ENCODE measurements around the gene CEACAM3. TPM values are rescaled to one million over a fixed set of nuclear protein-coding genes. Genes with fewer than 3 reads are reported as not detected.

CEACAM3 gene
- total RNA-seq, 1 experiment from 2014 or later, result not detected

DNA sequence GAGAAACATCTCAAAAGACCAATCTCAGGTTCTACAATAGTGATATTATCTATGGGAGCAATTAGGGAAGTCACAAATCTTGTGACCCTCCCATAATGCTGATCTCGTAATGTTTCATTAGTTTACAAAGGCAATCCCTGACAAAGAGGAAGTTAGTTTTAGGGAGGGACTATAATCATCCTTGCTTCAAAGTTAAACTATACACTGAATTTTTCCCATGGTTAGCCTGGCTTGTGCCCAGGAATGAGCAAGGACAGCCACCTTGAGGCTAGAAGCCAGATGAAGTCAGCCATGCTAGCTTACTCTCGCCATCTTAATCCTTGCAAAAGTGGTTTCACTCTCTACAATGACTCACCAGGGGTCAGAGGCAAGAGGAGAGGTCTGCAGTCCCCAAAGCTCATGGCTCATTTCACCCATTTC, 5.4 kb downstream of the CEACAM3 start:
- no peak overlapping the region for H3K4me3 Mint-ChIP-seq (ENCODE audit: unreplicated experiment)
- H3K9me3 Mint-ChIP-seq (ENCODE audit: unreplicated experiment), result peaks cover 11% of the 10 kb centered on the region
- no peak for DNase-seq
- H3K4me1 ChIP-seq, result peaks cover 15% of the 10 kb centered on the region
- H3K27ac Mint-ChIP-seq (ENCODE audit: unreplicated experiment), result no peak overlapping the region
- H3K36me3 ChIP-seq (ENCODE audit: control insufficient read depth, insufficient read depth, low read length), result no peaks in the 10 kb centered on the region
- peaks cover 5% of the 10 kb centered on the region; the same call in 1 of the 2 replicates for H3K9me3 ChIP-seq
- TF ChIP-seq, protein P1, sequence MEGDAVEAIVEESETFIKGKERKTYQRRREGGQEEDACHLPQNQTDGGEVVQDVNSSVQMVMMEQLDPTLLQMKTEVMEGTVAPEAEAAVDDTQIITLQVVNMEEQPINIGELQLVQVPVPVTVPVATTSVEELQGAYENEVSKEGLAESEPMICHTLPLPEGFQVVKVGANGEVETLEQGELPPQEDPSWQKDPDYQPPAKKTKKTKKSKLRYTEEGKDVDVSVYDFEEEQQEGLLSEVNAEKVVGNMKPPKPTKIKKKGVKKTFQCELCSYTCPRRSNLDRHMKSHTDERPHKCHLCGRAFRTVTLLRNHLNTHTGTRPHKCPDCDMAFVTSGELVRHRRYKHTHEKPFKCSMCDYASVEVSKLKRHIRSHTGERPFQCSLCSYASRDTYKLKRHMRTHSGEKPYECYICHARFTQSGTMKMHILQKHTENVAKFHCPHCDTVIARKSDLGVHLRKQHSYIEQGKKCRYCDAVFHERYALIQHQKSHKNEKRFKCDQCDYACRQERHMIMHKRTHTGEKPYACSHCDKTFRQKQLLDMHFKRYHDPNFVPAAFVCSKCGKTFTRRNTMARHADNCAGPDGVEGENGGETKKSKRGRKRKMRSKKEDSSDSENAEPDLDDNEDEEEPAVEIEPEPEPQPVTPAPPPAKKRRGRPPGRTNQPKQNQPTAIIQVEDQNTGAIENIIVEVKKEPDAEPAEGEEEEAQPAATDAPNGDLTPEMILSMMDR (IDR thresholded peaks at IDR 0.05; ENCODE audit: insufficient read depth in 1 of 2, low read depth in 1 of 2, low read length in 1 of 2, severe bottlenecking in 1 of 2, unreplicated experiment in 1 of 2), result no peak
- POLR2A ChIA-PET, result no interaction called here
- peaks cover 9% of the 10 kb centered on the region for H3K27me3 Mint-ChIP-seq (ENCODE audit: insufficient read depth, unreplicated experiment)
- CTCF ChIA-PET, result interaction anchor here (1.1 kb wide), 1 partner anchor 95 kb away, joined by 3 read pairs; no protein-coding TSS in a partner anchor
- no peaks in the 10 kb centered on the region for H3K36me3 Mint-ChIP-seq (ENCODE audit: insufficient read depth, unreplicated experiment)
- H3K27me3 ChIP-seq (replicated peaks; ENCODE audit: control insufficient read depth, insufficient read depth, low read length), result no peaks in the 10 kb centered on the region
- no peak overlapping the region for H3K4me3 ChIP-seq (ENCODE audit: low read depth, low read length)
- intact Hi-C loops (cut with micrococcal nuclease; ENCODE audit: unreplicated experiment), result no loop called here
- peaks cover 16% of the 10 kb centered on the region for H3K4me1 Mint-ChIP-seq (ENCODE audit: low read depth, unreplicated experiment)
- no TSS peak for BruUV-seq (replicated peaks)

DNA sequence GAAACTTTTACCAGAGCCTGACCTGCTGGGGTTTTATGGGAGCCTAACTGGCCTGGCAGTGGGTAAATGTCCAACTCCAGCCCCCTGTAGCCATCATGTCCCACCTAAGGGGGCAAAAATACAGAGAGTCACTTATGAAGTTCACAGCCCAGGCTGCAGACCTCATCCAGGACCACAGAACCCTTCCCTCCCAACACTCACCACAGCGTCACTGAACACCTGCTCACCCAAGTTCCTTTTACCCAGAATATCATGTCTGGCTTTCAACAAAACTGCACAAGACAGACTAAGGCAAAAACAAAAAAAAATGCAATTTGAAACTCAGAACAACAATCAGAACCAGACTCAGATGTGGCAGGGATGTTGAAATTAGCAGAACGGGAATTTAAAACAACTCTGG, 6.4 kb downstream of the CEACAM3 start:
- BruUV-seq (replicated peaks), result no TSS peak
- TF ChIP-seq, protein P1 (IDR thresholded peaks at IDR 0.05; ENCODE audit: insufficient read depth in 1 of 2, low read depth in 1 of 2, low read length in 1 of 2, severe bottlenecking in 1 of 2, unreplicated experiment in 1 of 2), result no peak

DNA sequence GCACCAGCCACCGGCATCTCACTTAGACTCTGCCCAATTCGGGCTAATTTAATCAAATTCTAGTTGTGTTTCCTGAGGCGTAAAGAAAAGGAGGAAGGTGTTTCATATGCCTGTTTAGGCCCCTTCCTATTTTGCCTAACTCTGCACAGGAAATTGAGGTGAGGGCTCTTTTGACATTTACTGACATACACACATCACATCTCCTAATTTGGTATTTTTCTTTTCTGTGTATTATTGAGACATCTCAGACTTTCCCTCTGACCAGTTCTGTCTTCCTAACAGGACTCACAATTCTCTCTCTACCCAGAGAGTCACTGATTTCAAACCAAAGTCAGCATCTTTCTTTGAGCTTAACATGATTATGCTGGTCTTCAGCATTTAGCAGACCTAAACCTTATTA, 7.9 kb downstream of the CEACAM3 start:
- Mint-ChIP-seq H3K9me3 (ENCODE audit: unreplicated experiment) (peaks cover 11% of the 10 kb centered on the region), H3K4me1 (ENCODE audit: low read depth, unreplicated experiment) (peaks cover 13% of the 10 kb centered on the region), H3K27ac (ENCODE audit: unreplicated experiment) (no peak overlapping the region), H3K36me3 (ENCODE audit: insufficient read depth, unreplicated experiment) (no peaks in the 10 kb centered on the region), H3K27me3 (ENCODE audit: insufficient read depth, unreplicated experiment) (peaks cover 9% of the 10 kb centered on the region), H3K4me3 (ENCODE audit: unreplicated experiment) (no peak overlapping the region)
- peaks cover 5% of the 10 kb centered on the region; the same call in 1 of the 2 replicates for H3K9me3 ChIP-seq
- peaks cover 7% of the 10 kb centered on the region for H3K4me1 ChIP-seq
- POLR2A ChIA-PET, result no interaction called here
- no peak overlapping the region for H3K4me3 ChIP-seq (ENCODE audit: low read depth, low read length)
- intact Hi-C loops (cut with micrococcal nuclease; ENCODE audit: unreplicated experiment), result no loop called here
- CTCF ChIA-PET, result no interaction called here
- DNase-seq, result no peak
- TF ChIP-seq, protein P1 (IDR thresholded peaks at IDR 0.05; ENCODE audit: insufficient read depth in 1 of 2, low read depth in 1 of 2, low read length in 1 of 2, severe bottlenecking in 1 of 2, unreplicated experiment in 1 of 2), result no peak
- no TSS peak for BruUV-seq (replicated peaks)
- no peaks in the 10 kb centered on the region for H3K36me3 ChIP-seq (ENCODE audit: control insufficient read depth, insufficient read depth, low read length)
- no peaks in the 10 kb centered on the region for H3K27me3 ChIP-seq (replicated peaks; ENCODE audit: control insufficient read depth, insufficient read depth, low read length)

More for the DNA sequence above, 6.4 kb downstream of the CEACAM3 start:
- intact Hi-C loops (cut with micrococcal nuclease; ENCODE audit: unreplicated experiment), result no loop called here
- Histone ChIP-seq H3K4me3 (ENCODE audit: low read depth, low read length) (no peak overlapping the region), H3K9me3 (peaks cover 5% of the 10 kb centered on the region; the same call in 1 of the 2 replicates), H3K4me1 (peaks cover 12% of the 10 kb centered on the region), H3K27me3 (replicated peaks; ENCODE audit: control insufficient read depth, insufficient read depth, low read length) (no peaks in the 10 kb centered on the region), H3K36me3 (ENCODE audit: control insufficient read depth, insufficient read depth, low read length) (no peaks in the 10 kb centered on the region)
- Mint-ChIP-seq H3K27ac (ENCODE audit: unreplicated experiment) (no peak overlapping the region), H3K4me1 (ENCODE audit: low read depth, unreplicated experiment) (peaks cover 16% of the 10 kb centered on the region), H3K36me3 (ENCODE audit: insufficient read depth, unreplicated experiment) (no peaks in the 10 kb centered on the region), H3K4me3 (ENCODE audit: unreplicated experiment) (no peak overlapping the region), H3K9me3 (ENCODE audit: unreplicated experiment) (peaks cover 11% of the 10 kb centered on the region), H3K27me3 (ENCODE audit: insufficient read depth, unreplicated experiment) (peaks cover 9% of the 10 kb centered on the region)
- DNase-seq, result no peak
- ChIA-PET POLR2A (no interaction called here), CTCF (interaction anchor here (0.6 to 1.1 kb wide), 2 partner anchors 156 to 450 kb away, joined by 3 to 7 read pairs; no protein-coding TSS in a partner anchor)

Measured in Caco-2 (cell line).